ENCODE data around the gene ZNF160. TPM values are rescaled to one million over a fixed set of nuclear protein-coding genes. Genes with fewer than 3 reads are reported as not detected.

Gene ZNF160
- total RNA-seq, 2 experiments from 2014 or later = 42.1 to 45.5 TPM

- Mint-ChIP-seq H3K27me3 (no peaks in the 10 kb centered on the region), H3K9me3 (no peaks in the 10 kb centered on the region), H3K4me1 (ENCODE audit: low read depth) (peaks cover 3% of the 10 kb centered on the region), H3K4me3 (no peak overlapping the region), H3K27ac (no peak overlapping the region), H3K36me3 (ENCODE audit: low read depth) (peaks cover 89% of the 10 kb centered on the region)
- Histone ChIP-seq H3K36me3 (ENCODE audit: insufficient read depth, low read length) (peaks cover 57% of the 10 kb centered on the region), H3K4me3 (ENCODE audit: low read length) (no peak overlapping the region), H3K27ac (ENCODE audit: low read depth in 1 of 2, low read length in 2 of 2) (no peak overlapping the region), H3K9me3 (ENCODE audit: control insufficient read depth in 1 of 2, insufficient read depth in 1 of 2, low read length in 2 of 2) (peaks cover 0 to 16% of the 10 kb centered on the region in 2 experiments), H3K4me1 (ENCODE audit: insufficient read depth, low read length) (peaks cover 2% of the 10 kb centered on the region), H3K27me3 (ENCODE audit: control insufficient read depth in 1 of 2, insufficient read depth in 2 of 2, low read length in 2 of 2) (no peaks in the 10 kb centered on the region)
- intact Hi-C loops (cut with DNase I, micrococcal nuclease) = no loop called here
- ChIA-PET POLR2A (no interaction called here), CTCF (no interaction called here)
- ATAC-seq (ENCODE audit: poor library complexity) (no peak), DNase-seq (no peak)
- TF ChIP-seq CTCF (IDR thresholded peaks at IDR 0.05) = no peak
Observed at GRCh38 chr19:53091413-53092254, 11.6 kb downstream of the ZNF160 start.

- Mint-ChIP-seq H3K9me3 (no peaks in the 10 kb centered on the region), H3K36me3 (ENCODE audit: low read depth) (peaks cover 96% of the 10 kb centered on the region), H3K4me1 (ENCODE audit: low read depth) (peaks cover 3% of the 10 kb centered on the region), H3K27me3 (no peaks in the 10 kb centered on the region), H3K4me3 (no peak overlapping the region), H3K27ac (no peak overlapping the region)
- ChIA-PET POLR2A (no interaction called here), CTCF (no interaction called here)
- intact Hi-C loops (cut with DNase I, micrococcal nuclease) = no loop called here
- DNase-seq (no peak), ATAC-seq (ENCODE audit: poor library complexity) (no peak)
- Histone ChIP-seq H3K27ac (ENCODE audit: low read depth in 1 of 2, low read length in 2 of 2) (no peak overlapping the region), H3K36me3 (ENCODE audit: insufficient read depth, low read length) (peaks cover 77% of the 10 kb centered on the region), H3K27me3 (ENCODE audit: control insufficient read depth in 1 of 2, insufficient read depth in 2 of 2, low read length in 2 of 2) (no peaks in the 10 kb centered on the region), H3K9me3 (ENCODE audit: control insufficient read depth in 1 of 2, insufficient read depth in 1 of 2, low read length in 2 of 2) (peaks cover 9 to 17% of the 10 kb centered on the region in 2 experiments), H3K4me3 (ENCODE audit: low read length) (no peak overlapping the region), H3K4me1 (ENCODE audit: insufficient read depth, low read length) (peaks cover 2% of the 10 kb centered on the region)
- no peak for TF ChIP-seq CTCF (IDR thresholded peaks at IDR 0.05)
Observed at GRCh38 chr19:53088091-53088490, 15.1 kb downstream of the ZNF160 start.

GRCh38 chr19:53086949-53087348, 16.3 kb downstream of the ZNF160 start:
- Mint-ChIP-seq H3K27me3 (no peaks in the 10 kb centered on the region), H3K36me3 (ENCODE audit: low read depth) (peaks cover 99% of the 10 kb centered on the region), H3K9me3 (no peaks in the 10 kb centered on the region), H3K4me1 (ENCODE audit: low read depth) (no peaks in the 10 kb centered on the region), H3K27ac (no peak overlapping the region), H3K4me3 (no peak overlapping the region)
- Histone ChIP-seq H3K36me3 (ENCODE audit: insufficient read depth, low read length) (peaks cover 81% of the 10 kb centered on the region), H3K27me3 (ENCODE audit: control insufficient read depth in 1 of 2, insufficient read depth in 2 of 2, low read length in 2 of 2) (no peaks in the 10 kb centered on the region), H3K4me3 (ENCODE audit: low read length) (no peak overlapping the region), H3K4me1 (ENCODE audit: insufficient read depth, low read length) (peaks cover 2% of the 10 kb centered on the region), H3K27ac (ENCODE audit: low read depth in 1 of 2, low read length in 2 of 2) (no peak overlapping the region), H3K9me3 (ENCODE audit: control insufficient read depth in 1 of 2, insufficient read depth in 1 of 2, low read length in 2 of 2) (peaks cover 17 to 21% of the 10 kb centered on the region in 2 experiments)
- DNase-seq (no peak), ATAC-seq (ENCODE audit: poor library complexity) (no peak)
- CTCF ChIA-PET = no interaction called here
- POLR2A ChIA-PET = no interaction called here
- intact Hi-C loops (cut with DNase I, micrococcal nuclease) = no loop called here
- TF ChIP-seq CTCF (IDR thresholded peaks at IDR 0.05) = no peak
